Epithelial cell of prostate (primary cell): ENCODE results near the gene GMNN.
"Not testable (repeated sequence)": the region's sequence is repeated elsewhere in the genome, so short reads cannot be mapped to it uniquely, and the experiment has no call there.

Experiments
- DNase-seq: peaks from one replicate; pipeline ENCODE4 v3.0.0-alpha.2; 2011; ENCODE audit warnings: low read depth, low spot score
- H3K27ac ChIP-seq: fragments of 450-650 bp; 2 replicates; pipeline ENCODE4 v1.5.1; 2017; ENCODE audit warnings: mild to moderate bottlenecking

The GMNN gene

GRCh38 chr6:24761193-24761835 is 13.4 kb upstream of the GMNN start:
- no peak for DNase-seq
- H3K27ac ChIP-seq, result no peak overlapping the region

GRCh38 chr6:24761851-24762250 is 12.9 kb upstream of the GMNN start:
- no peak overlapping the region for H3K27ac ChIP-seq
- DNase-seq, result no peak

GRCh38 chr6:24763578-24763977 is 11.2 kb upstream of the GMNN start:
- no peak for DNase-seq
- no peak overlapping the region for H3K27ac ChIP-seq

GRCh38 chr6:24764833-24765828 is 9.6 kb upstream of the GMNN start:
- not testable (repeated sequence) for DNase-seq, H3K27ac ChIP-seq

- not testable (repeated sequence) for H3K27ac ChIP-seq, DNase-seq
Measured at GRCh38 chr6:24765968-24766367, 8.8 kb upstream of the GMNN start.

- no peak for DNase-seq
- no peak overlapping the region for H3K27ac ChIP-seq
Measured at GRCh38 chr6:24766680-24767462, 7.9 kb upstream of the GMNN start.

GRCh38 chr6:24768361-24768760 is 6.4 kb upstream of the GMNN start:
- no peak for DNase-seq
- no peak overlapping the region for H3K27ac ChIP-seq

- peak overlapping the region; percentile 68 for H3K27ac ChIP-seq
- no peak for DNase-seq
Measured at GRCh38 chr6:24775520-24776058, 852 bp downstream of the GMNN start.

GRCh38 chr6:24777227-24777626 is 2.5 kb downstream of the GMNN start:
- no peak overlapping the region for H3K27ac ChIP-seq
- no peak for DNase-seq

- no peak for DNase-seq
- no peak overlapping the region for H3K27ac ChIP-seq
Measured at GRCh38 chr6:24778121-24778520, 3.4 kb downstream of the GMNN start.

- no peak for DNase-seq
Measured at GRCh38 chr6:24778878-24779277, 4.1 kb downstream of the GMNN start.

GRCh38 chr6:24779416-24780016 is 4.8 kb downstream of the GMNN start:
- no peak overlapping the region for H3K27ac ChIP-seq
- DNase-seq, result peak; percentile 29

More at GRCh38 chr6:24778878-24779277, 4.1 kb downstream of the GMNN start:
- H3K27ac ChIP-seq, result no peak overlapping the region

GRCh38 chr6:24780206-24780605 is 5.5 kb downstream of the GMNN start:
- DNase-seq, result no peak
- H3K27ac ChIP-seq, result no peak overlapping the region

- no peak for DNase-seq
Measured at GRCh38 chr6:24788031-24788665, 13.4 kb downstream of the GMNN start.

GRCh38 chr6:24795106-24795505 is 20.4 kb downstream of the GMNN start:
- no peak overlapping the region for H3K27ac ChIP-seq
- DNase-seq, result no peak

More at GRCh38 chr6:24788031-24788665, 13.4 kb downstream of the GMNN start:
- no peak overlapping the region for H3K27ac ChIP-seq

- H3K27ac ChIP-seq, result no peak overlapping the region
- DNase-seq, result no peak
Measured at GRCh38 chr6:24796616-24797290, 22.0 kb downstream of the GMNN start.

GRCh38 chr6:24797596-24798216 is 23.0 kb downstream of the GMNN start:
- H3K27ac ChIP-seq, result no peak overlapping the region
- no peak for DNase-seq

- no peak within 1 kb of the TSS for H3K27ac ChIP-seq
- no peak for DNase-seq
Measured at GRCh38 chr6:24798740-24799540, 24.2 kb downstream of the GMNN start, which contains the start of gene ARMH2. TSS of gene ARMH2 (minus strand) at chr6:24798917. CDS start at chr6:24798857, 60 bp downstream.
